Measurements from ENCODE around the gene CEP104. TPM values are rescaled to one million over a fixed set of nuclear protein-coding genes. Genes with fewer than 3 reads are reported as not detected.
A peak's percentile ranks its signal among the peaks of the same experiment; 100 is the strongest.
"Not testable (repeated sequence)": the region's sequence is repeated elsewhere in the genome, so short reads cannot be mapped to it uniquely, and the experiment has no call there.

CEP104 gene
- total RNA-seq, 1 donor from 2014 or later, result 27.5 TPM

- ATAC-seq, result no peak
- no peak for DNase-seq (ENCODE audit: low spot score)
Observed at GRCh38 chr1:3803905-3804626, 52.9 kb downstream of the CEP104 start.

GRCh38 chr1:3800795-3801194 lies 56.2 kb downstream of the CEP104 start:
- not testable (repeated sequence) for DNase-seq (ENCODE audit: low spot score); ATAC-seq

GRCh38 chr1:3799976-3800685 lies 56.9 kb downstream of the CEP104 start:
- DNase-seq (ENCODE audit: low spot score) (no peak), ATAC-seq (no peak)

- ATAC-seq, result peak; percentile 99
- DNase-seq (ENCODE audit: low spot score), result peak; percentile 95
Observed at GRCh38 chr1:3796215-3797061, 60.6 kb downstream of the CEP104 start, which contains the start of gene LRRC47. Gene LRRC47 (minus strand): TSS chr1:3796498. CDS start chr1:3796476, 22 bp downstream.

- peak; percentile 52 for DNase-seq (ENCODE audit: low spot score)
- ATAC-seq, result peak; percentile 42
Observed at GRCh38 chr1:3795453-3796214, 61.4 kb downstream of the CEP104 start.

- ATAC-seq (no peak), DNase-seq (ENCODE audit: low spot score) (no peak)
Observed at GRCh38 chr1:3790952-3791351, 66.1 kb downstream of the CEP104 start.

GRCh38 chr1:3790500-3790923 lies 66.5 kb downstream of the CEP104 start:
- DNase-seq (ENCODE audit: low spot score) (no peak), ATAC-seq (no peak)

- no peak for DNase-seq (ENCODE audit: low spot score)
- ATAC-seq, result no peak
Observed at GRCh38 chr1:3789421-3790300, 67.3 kb downstream of the CEP104 start.

GRCh38 chr1:3788756-3789420 lies 68.1 kb downstream of the CEP104 start:
- no peak for DNase-seq (ENCODE audit: low spot score)

GRCh38 chr1:3787745-3788605 lies 69.0 kb downstream of the CEP104 start:
- ATAC-seq, result no peak
- no peak for DNase-seq (ENCODE audit: low spot score)

More at GRCh38 chr1:3788756-3789420, 68.1 kb downstream of the CEP104 start:
- no peak for ATAC-seq

- no peak for ATAC-seq
- no peak for DNase-seq (ENCODE audit: low spot score)
Observed at GRCh38 chr1:3787349-3787715, 69.7 kb downstream of the CEP104 start.

- ATAC-seq (no peak), DNase-seq (ENCODE audit: low spot score) (no peak)
Observed at GRCh38 chr1:3786468-3787348, 70.3 kb downstream of the CEP104 start.

GRCh38 chr1:3785456-3786157 lies 71.4 kb downstream of the CEP104 start:
- DNase-seq (ENCODE audit: low spot score), result no peak
- peak; percentile 78 for ATAC-seq

- peak; percentile 84 for DNase-seq (ENCODE audit: low spot score)
- peak; percentile 86 for ATAC-seq
Observed at GRCh38 chr1:3785045-3785444, 72.0 kb downstream of the CEP104 start.

GRCh38 chr1:3783651-3784474 lies 73.1 kb downstream of the CEP104 start:
- no peak for DNase-seq (ENCODE audit: low spot score)
- no peak for ATAC-seq

GRCh38 chr1:3780901-3781300 lies 76.1 kb downstream of the CEP104 start:
- DNase-seq (ENCODE audit: low spot score) (no peak), ATAC-seq (no peak)

Data from left lobe of liver (tissue), 2 donors.